ENCODE data around the gene HNRNPUL1. TPM values are rescaled to one million over a fixed set of nuclear protein-coding genes. Genes with fewer than 3 reads are reported as not detected.

The HNRNPUL1 gene
- total RNA-seq, 1 experiment from 2014 or later: 178 TPM

- Histone ChIP-seq H3K36me3 (replicated peaks; ENCODE audit: control insufficient read depth, insufficient read depth, low read length) (peaks cover 20% of the 10 kb centered on the region), H3K4me3 (ENCODE audit: insufficient read depth, low read depth, low read length) (no peak overlapping the region), H3K27me3 (ENCODE audit: control insufficient read depth, insufficient read depth, low read length) (no peaks in the 10 kb centered on the region)
- DNase-seq: no peak
Measured at GRCh38 chr19:41320568-41320967, 56.4 kb downstream of the HNRNPUL1 start.

- Histone ChIP-seq H3K36me3 (replicated peaks; ENCODE audit: control insufficient read depth, insufficient read depth, low read length) (peaks cover 20% of the 10 kb centered on the region), H3K27me3 (ENCODE audit: control insufficient read depth, insufficient read depth, low read length) (no peaks in the 10 kb centered on the region), H3K4me3 (ENCODE audit: insufficient read depth, low read depth, low read length) (no peak overlapping the region)
- peak; percentile 45 for DNase-seq
Measured at GRCh38 chr19:41321204-41321599, 57.0 kb downstream of the HNRNPUL1 start.

- DNase-seq: peak; percentile 92
- no peaks in the 10 kb centered on the region for H3K27me3 ChIP-seq (ENCODE audit: control insufficient read depth, insufficient read depth, low read length)
- no peak overlapping the region for H3K4me3 ChIP-seq (ENCODE audit: insufficient read depth, low read depth, low read length)
- H3K36me3 ChIP-seq (replicated peaks; ENCODE audit: control insufficient read depth, insufficient read depth, low read length): peaks cover 17% of the 10 kb centered on the region
Measured at GRCh38 chr19:41321600-41322270, 57.6 kb downstream of the HNRNPUL1 start.

DNA sequence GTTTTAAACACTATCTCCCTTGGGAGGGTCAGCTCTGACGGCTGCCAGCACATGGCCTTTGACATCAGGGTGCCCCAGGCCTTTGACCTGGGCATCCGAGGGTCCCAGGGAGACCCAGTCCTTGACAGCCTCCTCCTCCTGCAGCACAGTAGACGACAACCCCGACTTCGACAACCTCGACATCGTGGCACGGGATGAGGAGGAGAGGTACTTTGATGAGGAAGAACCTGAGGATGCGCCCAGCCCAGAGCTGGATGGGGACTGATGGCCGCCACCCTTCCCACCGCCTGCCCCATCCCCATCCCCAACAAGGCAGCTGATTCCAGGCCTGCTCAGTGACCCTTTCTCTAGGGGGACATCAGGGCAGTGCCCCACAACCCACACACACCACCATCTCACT lies 58.3 kb downstream of the HNRNPUL1 start:
- DNase-seq: no peak
- Histone ChIP-seq H3K4me3 (ENCODE audit: insufficient read depth, low read depth, low read length) (no peak overlapping the region), H3K27me3 (ENCODE audit: control insufficient read depth, insufficient read depth, low read length) (no peaks in the 10 kb centered on the region), H3K36me3 (replicated peaks; ENCODE audit: control insufficient read depth, insufficient read depth, low read length) (peaks cover 12% of the 10 kb centered on the region)

DNA sequence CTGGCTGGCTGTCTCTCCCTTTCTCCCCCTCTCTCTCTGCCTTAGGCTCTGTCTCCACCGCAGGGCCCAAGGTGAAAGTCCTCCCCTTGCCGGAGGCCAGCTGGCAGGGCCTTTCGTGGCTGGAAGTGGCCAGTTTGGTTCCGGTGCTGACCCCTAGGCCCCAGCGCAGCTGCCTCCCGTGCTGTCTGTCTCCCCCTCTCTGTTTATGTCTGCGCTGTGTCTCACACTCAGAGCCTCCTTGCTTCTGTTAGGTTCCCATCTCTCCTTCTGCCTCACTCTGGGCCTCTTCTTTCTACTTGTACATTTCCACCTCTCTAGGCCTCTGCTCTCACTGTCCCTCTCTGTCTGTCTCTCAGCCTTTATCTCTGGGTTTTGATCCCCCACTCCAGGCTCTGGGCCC lies 58.9 kb downstream of the HNRNPUL1 start:
- Histone ChIP-seq H3K27me3 (ENCODE audit: control insufficient read depth, insufficient read depth, low read length) (no peaks in the 10 kb centered on the region), H3K36me3 (replicated peaks; ENCODE audit: control insufficient read depth, insufficient read depth, low read length) (peaks cover 12% of the 10 kb centered on the region), H3K4me3 (ENCODE audit: insufficient read depth, low read depth, low read length) (no peak overlapping the region)
- DNase-seq: no peak

GRCh38 chr19:41323430-41324125 lies 59.4 kb downstream of the HNRNPUL1 start:
- H3K4me3 ChIP-seq (ENCODE audit: insufficient read depth, low read depth, low read length): no peak overlapping the region
- H3K27me3 ChIP-seq (ENCODE audit: control insufficient read depth, insufficient read depth, low read length): no peaks in the 10 kb centered on the region
- DNase-seq: peak; percentile 85
- peaks cover 11% of the 10 kb centered on the region for H3K36me3 ChIP-seq (replicated peaks; ENCODE audit: control insufficient read depth, insufficient read depth, low read length)

- peak; percentile 58 for DNase-seq
- H3K36me3 ChIP-seq (replicated peaks; ENCODE audit: control insufficient read depth, insufficient read depth, low read length): peaks cover 7% of the 10 kb centered on the region
- no peaks in the 10 kb centered on the region for H3K27me3 ChIP-seq (ENCODE audit: control insufficient read depth, insufficient read depth, low read length)
- H3K4me3 ChIP-seq (ENCODE audit: insufficient read depth, low read depth, low read length): no peak overlapping the region
Measured at GRCh38 chr19:41324231-41324702, 60.1 kb downstream of the HNRNPUL1 start.

DNA sequence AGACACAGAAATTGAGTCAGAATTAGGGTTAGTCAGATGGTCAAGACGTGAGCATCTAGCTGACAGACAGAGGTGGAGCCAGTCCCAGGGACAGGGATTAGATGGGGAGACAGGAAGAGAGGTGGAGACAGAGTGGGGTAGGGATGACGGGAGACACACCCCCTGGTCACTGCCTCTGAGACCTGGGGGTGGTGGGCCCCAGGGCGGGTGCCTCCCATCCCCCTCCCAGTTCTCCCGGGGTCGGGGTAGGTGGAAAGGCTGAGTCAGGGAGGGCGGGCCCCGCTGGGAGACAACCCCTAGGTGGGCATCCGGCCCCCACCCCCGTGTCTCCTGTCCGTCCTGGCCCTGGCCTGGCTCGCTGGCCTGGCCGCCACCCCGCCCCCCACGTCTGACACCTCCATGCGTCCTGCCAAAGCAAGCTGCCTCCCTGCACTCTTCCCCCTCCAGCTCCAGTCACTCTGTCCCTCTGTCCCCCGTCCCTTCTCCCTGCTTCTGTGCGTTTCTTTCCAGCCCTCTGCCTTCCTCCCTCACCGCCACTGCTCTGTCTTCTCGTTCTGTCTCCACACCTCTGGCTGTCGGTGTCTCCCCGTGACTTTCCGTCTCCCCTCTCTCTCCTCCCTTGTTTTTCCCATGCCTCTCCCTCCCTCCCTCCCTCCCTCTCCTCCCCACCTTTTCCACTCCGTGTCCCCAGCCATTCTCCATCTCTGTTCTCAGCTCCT lies 60.9 kb downstream of the HNRNPUL1 start:
- peak; percentile 93 for DNase-seq
- Histone ChIP-seq H3K4me3 (ENCODE audit: insufficient read depth, low read depth, low read length) (peak overlapping the region; percentile 38), H3K27me3 (ENCODE audit: control insufficient read depth, insufficient read depth, low read length) (no peaks in the 10 kb centered on the region), H3K36me3 (replicated peaks; ENCODE audit: control insufficient read depth, insufficient read depth, low read length) (peaks cover 7% of the 10 kb centered on the region)

DNA sequence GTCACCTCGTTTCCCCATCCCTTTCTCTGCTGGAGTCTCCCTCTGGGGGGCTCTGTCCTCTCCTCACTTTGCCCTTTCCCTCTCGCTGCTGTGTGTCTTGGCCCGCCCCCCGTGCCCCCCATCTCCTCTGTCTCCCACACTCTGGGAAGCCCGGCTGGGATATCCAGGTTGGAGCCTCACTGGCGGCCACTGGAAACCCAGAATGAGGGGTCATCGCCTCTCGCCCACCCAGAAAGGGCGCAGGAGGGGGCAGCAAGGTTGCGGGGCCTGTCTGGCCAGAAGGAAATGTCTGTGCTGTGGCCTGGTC lies 61.4 kb downstream of the HNRNPUL1 start:
- Histone ChIP-seq H3K27me3 (ENCODE audit: control insufficient read depth, insufficient read depth, low read length) (no peaks in the 10 kb centered on the region), H3K4me3 (ENCODE audit: insufficient read depth, low read depth, low read length) (peak overlapping the region; percentile 38), H3K36me3 (replicated peaks; ENCODE audit: control insufficient read depth, insufficient read depth, low read length) (peaks cover 3% of the 10 kb centered on the region)
- DNase-seq: no peak

DNA sequence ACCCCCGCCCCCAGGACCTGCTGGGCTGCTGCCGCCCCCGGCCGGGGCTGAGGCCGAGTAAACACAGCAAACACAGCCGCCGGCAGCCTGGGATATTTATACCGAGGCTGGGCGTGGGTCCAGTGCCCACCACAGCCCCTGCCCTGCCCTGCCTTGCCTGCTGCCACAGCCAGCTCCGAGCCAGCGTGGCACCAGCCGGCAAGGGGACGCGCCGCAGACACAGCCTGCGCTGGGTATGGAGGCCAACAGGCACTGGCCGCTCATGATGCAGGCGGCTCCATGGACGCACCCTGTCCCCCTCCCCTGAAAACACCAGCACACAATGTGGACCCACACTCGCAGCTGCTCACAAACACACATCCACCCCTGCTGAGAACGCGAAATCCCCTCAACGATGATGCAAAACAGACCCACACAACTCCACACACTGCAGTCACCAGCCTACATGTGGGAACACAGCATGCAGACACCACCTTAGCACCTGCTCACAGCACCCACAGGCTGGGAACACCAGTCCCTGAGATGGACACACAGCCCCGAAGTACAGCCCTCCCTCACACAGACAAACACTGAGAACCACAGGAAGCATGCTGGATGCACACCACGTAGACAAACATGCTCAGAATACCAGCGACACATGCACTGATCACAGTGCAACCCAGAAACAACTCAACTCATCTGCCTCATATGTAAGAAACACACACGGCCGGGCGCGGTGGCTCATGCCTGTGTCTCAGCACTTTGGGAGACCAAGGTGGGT lies 62.0 kb downstream of the HNRNPUL1 start:
- Histone ChIP-seq H3K36me3 (replicated peaks; ENCODE audit: control insufficient read depth, insufficient read depth, low read length) (peaks cover 3% of the 10 kb centered on the region), H3K4me3 (ENCODE audit: insufficient read depth, low read depth, low read length) (peak overlapping the region; percentile 38), H3K27me3 (ENCODE audit: control insufficient read depth, insufficient read depth, low read length) (no peaks in the 10 kb centered on the region)
- DNase-seq: peak; percentile 78

DNA sequence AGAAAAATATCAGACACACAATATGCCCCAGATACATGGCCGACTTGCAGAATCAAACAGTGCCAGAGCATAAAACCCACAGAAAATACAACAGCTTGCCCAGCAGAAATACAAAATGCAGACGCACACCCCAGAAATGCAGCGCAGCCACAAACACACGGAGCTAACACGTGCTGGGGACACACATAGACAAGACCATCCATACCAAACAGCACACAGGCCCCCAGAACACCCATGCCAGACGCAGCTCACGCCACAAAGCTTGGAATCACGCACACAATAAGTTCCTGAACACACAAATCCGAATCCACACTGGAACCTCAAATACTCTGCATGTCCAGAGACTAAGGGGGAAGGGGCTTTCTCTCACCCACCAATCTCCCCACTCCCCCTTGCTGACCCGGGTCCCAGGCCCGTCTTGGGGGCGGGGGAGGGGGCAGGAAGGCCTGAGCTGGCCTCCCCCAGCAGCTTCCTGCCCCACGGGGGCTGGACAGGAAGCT lies 63.0 kb downstream of the HNRNPUL1 start:
- Histone ChIP-seq H3K4me3 (ENCODE audit: insufficient read depth, low read depth, low read length) (peak overlapping the region; percentile 12; the same call in 1 of the 2 replicates), H3K36me3 (replicated peaks; ENCODE audit: control insufficient read depth, insufficient read depth, low read length) (peaks cover 3% of the 10 kb centered on the region), H3K27me3 (ENCODE audit: control insufficient read depth, insufficient read depth, low read length) (no peaks in the 10 kb centered on the region)
- no peak for DNase-seq

DNA sequence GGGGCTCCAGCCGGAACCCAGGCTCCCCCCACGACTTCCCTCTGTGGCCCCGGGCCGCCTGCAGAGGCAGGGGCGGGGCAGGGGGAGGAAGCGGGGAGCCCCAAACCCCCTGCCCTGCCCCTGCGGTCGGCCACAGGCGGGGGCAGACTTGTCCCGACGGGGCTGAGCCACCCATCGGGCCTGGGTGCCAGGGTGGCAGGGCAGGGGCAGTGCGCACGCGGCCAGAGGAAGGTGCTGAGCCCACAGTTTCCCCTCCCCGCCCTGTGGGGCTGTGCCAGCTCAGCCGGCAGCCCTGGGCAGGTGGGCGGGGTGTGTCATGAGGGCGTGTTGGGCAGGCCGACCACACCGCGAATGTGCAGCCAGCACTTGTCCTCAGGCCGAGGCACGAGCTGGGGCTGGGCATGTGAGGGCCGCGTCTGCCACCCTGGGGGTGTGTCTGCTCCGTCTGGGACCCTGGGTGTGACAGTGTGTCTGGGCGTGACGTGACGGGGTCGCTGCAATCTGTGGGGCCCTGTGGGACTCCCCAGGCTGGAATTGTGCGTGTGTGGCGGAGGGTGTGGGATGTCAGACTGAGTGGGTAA lies 63.5 kb downstream of the HNRNPUL1 start:
- no peaks in the 10 kb centered on the region for H3K27me3 ChIP-seq (ENCODE audit: control insufficient read depth, insufficient read depth, low read length)
- H3K36me3 ChIP-seq (replicated peaks; ENCODE audit: control insufficient read depth, insufficient read depth, low read length): peaks cover 2% of the 10 kb centered on the region
- DNase-seq: peak; percentile 87
- H3K4me3 ChIP-seq (ENCODE audit: insufficient read depth, low read depth, low read length): no peak overlapping the region; the same call in 1 of the 2 replicates

GRCh38 chr19:41328157-41328841 lies 64.1 kb downstream of the HNRNPUL1 start:
- H3K27me3 ChIP-seq (ENCODE audit: control insufficient read depth, insufficient read depth, low read length): no peaks in the 10 kb centered on the region
- H3K36me3 ChIP-seq (replicated peaks; ENCODE audit: control insufficient read depth, insufficient read depth, low read length): no peaks in the 10 kb centered on the region
- peak; percentile 44 for DNase-seq
- no peak overlapping the region for H3K4me3 ChIP-seq (ENCODE audit: insufficient read depth, low read depth, low read length)

All from H7 (cell line).